T-helper 17 cell (primary cell): ENCODE measurements around the gene SMARCC2. TPM values are rescaled to one million over a fixed set of nuclear protein-coding genes. Genes with fewer than 3 reads are reported as not detected.
"Not testable (repeated sequence)": the region's sequence is repeated elsewhere in the genome, so short reads cannot be mapped to it uniquely, and the experiment has no call there.

ENCODE experiments used
- ATAC-seq: fragments of 150-1000 bp; cut with Tn5 transposase; 2 replicates; pipeline ENCODE4 v1.10.0; 2021; ENCODE audit warnings: mild to moderate bottlenecking, moderate library complexity
- DNase-seq, 3 donors: peaks; one replicate each; pipeline versions ENCODE4 v3.0.0 to v3.0.0-alpha.2; 2020 to 2021
- H3K9me3 ChIP-seq: one replicate; pipeline ENCODE4 v1.7.0; 2013; ENCODE audit warnings: low read length, mild to moderate bottlenecking; ENCODE audit not compliant: control insufficient read depth, poor library complexity, severe bottlenecking
- H3K27ac Mint-ChIP-seq: one replicate; pipeline ENCODE4 v1.8.0; 2022; ENCODE audit warnings: mild to moderate bottlenecking, moderate library complexity, mixed read lengths
- H3K27me3 Mint-ChIP-seq: one replicate; pipeline ENCODE4 v1.8.0; 2022; ENCODE audit warnings: mixed read lengths
- H3K36me3 Mint-ChIP-seq: one replicate; pipeline ENCODE4 v1.8.0; 2022; ENCODE audit warnings: low read depth, mixed read lengths
- H3K4me1 Mint-ChIP-seq: one replicate; pipeline ENCODE4 v1.8.0; 2022; ENCODE audit warnings: mild to moderate bottlenecking, mixed read lengths
- H3K4me3 Mint-ChIP-seq: one replicate; pipeline ENCODE4 v1.8.0; 2022; ENCODE audit warnings: mild to moderate bottlenecking, moderate library complexity, mixed read lengths
- total RNA-seq, 4 donors: library from RNA in 2 of 4; stranded (reverse) in 2 of 4; gene quantifications; one replicate each; pipeline ENCODE4 v1.2.3 and lab custom pipeline; 2022 to 2026

The SMARCC2 gene
- total RNA-seq, 2 donors from 2014 or later: 130 to 138 TPM

DNA sequence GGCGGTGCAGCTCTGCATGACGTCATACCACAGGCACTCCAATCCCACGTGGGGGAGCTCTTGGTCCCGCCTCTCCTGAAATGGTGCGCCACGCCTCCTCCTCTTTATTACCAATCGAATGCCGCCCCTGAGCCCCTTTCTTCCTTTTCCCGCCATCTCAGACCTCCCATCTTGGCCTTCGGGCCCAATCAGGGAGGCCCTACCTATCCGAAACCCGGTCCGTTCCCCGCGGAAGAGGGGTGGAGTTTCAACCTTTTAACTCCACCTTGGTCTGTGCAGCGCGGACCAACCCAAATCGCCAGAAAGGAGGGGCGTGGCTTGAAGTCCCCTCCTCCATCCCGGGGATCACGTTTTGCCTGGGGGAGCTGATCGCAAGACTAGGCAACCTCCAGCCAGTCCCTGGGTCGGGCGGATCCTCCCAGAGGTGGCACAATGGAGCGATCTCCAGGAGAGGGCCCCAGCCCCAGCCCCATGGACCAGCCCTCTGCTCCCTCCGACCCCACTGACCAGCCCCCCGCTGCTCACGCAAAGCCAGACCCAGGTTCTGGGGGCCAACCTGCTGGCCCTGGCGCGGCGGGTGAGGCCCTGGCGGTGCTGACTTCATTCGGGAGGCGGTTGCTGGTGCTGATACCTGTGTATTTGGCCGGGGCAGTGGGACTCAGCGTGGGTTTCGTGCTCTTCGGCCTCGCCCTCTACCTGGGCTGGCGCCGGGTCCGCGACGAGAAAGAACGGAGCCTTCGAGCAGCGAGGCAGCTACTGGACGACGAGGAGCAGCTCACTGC is 61.2 kb downstream of the SMARCC2 start, which contains the start of gene ESYT1:
Gene ESYT1 (plus strand): TSS at position 380 of the 782 bp plus-strand sequence. CDS start 53 bp downstream, at position 433.
- DNase-seq (peak; percentile 85 to 97 (median 91)), ATAC-seq (peak; percentile 93)
- Mint-ChIP-seq H3K36me3 (peaks cover 13% of the 10 kb centered on the region), H3K27ac (peak within 1 kb of the TSS; percentile 95), H3K4me1 (peaks cover 55% of the 10 kb centered on the region), H3K27me3 (no peaks in the 10 kb centered on the region), H3K4me3 (peak within 1 kb of the TSS; percentile 98)
- H3K9me3 ChIP-seq: no peaks in the 10 kb centered on the region

- H3K27me3 Mint-ChIP-seq: no peaks in the 10 kb centered on the region
- ATAC-seq: no peak
- H3K36me3 Mint-ChIP-seq: peaks cover 13% of the 10 kb centered on the region
These were observed 61.8 kb downstream of the SMARCC2 start for GRCh38 chr12:56127485-56127887.

GRCh38 chr12:56126732-56127239 is 62.5 kb downstream of the SMARCC2 start:
- Mint-ChIP-seq H3K4me1 (peaks cover 51% of the 10 kb centered on the region), H3K4me3 (peak overlapping the region; percentile 98), H3K27ac (peak overlapping the region; percentile 95), H3K27me3 (no peaks in the 10 kb centered on the region), H3K36me3 (peaks cover 10% of the 10 kb centered on the region)
- ATAC-seq (no peak), DNase-seq (no peak)
- H3K9me3 ChIP-seq: no peaks in the 10 kb centered on the region

More at GRCh38 chr12:56127485-56127887, 61.8 kb downstream of the SMARCC2 start:
- no peaks in the 10 kb centered on the region for H3K9me3 ChIP-seq
- peak overlapping the region; percentile 95 for H3K27ac Mint-ChIP-seq
- DNase-seq: no peak
- H3K4me3 Mint-ChIP-seq: peak overlapping the region; percentile 98
- peaks cover 54% of the 10 kb centered on the region for H3K4me1 Mint-ChIP-seq

- peak overlapping the region; percentile 93 for H3K27ac Mint-ChIP-seq
- H3K4me1 Mint-ChIP-seq: peaks cover 37% of the 10 kb centered on the region
- H3K27me3 Mint-ChIP-seq: no peaks in the 10 kb centered on the region
- DNase-seq (no peak), ATAC-seq (no peak)
- no peaks in the 10 kb centered on the region for H3K9me3 ChIP-seq
- H3K36me3 Mint-ChIP-seq: no peaks in the 10 kb centered on the region
- peak overlapping the region; percentile 7 for H3K4me3 Mint-ChIP-seq
These were observed 65.2 kb downstream of the SMARCC2 start for GRCh38 chr12:56124133-56124532.

DNA sequence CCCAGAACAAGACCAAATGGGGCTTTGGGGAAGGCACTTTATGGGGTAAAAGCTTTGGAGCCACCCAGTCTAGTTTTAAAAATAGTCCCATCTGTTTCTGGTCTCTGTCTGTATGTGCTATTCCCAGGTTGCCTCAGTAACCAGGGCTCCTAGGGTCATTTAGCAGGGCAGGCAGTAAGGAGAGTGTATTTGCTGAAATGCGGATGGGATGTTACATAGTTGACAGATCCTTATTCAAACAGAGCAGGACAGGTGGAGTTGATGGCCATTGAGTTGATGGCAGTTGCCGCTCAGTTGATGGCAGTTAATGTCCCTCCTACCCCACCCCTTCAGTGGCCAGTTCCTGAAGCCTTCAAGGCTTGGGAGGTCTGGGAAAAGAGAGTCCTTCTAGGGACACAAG is 66.6 kb downstream of the SMARCC2 start:
- DNase-seq (no peak), ATAC-seq (no peak)
- peaks cover 3% of the 10 kb centered on the region for H3K36me3 Mint-ChIP-seq
- H3K27ac Mint-ChIP-seq: peak overlapping the region; percentile 68
- peaks cover 47% of the 10 kb centered on the region for H3K4me1 Mint-ChIP-seq
- no peaks in the 10 kb centered on the region for H3K9me3 ChIP-seq
- no peaks in the 10 kb centered on the region for H3K27me3 Mint-ChIP-seq
- H3K4me3 Mint-ChIP-seq: no peak overlapping the region

- DNase-seq (no peak), ATAC-seq (no peak)
- peaks cover 8% of the 10 kb centered on the region for H3K36me3 Mint-ChIP-seq
- no peaks in the 10 kb centered on the region for H3K27me3 Mint-ChIP-seq
- H3K4me1 Mint-ChIP-seq: peaks cover 46% of the 10 kb centered on the region
- H3K4me3 Mint-ChIP-seq: no peak overlapping the region
- no peaks in the 10 kb centered on the region for H3K9me3 ChIP-seq
- H3K27ac Mint-ChIP-seq: peak overlapping the region; percentile 68
These were observed 67.9 kb downstream of the SMARCC2 start for GRCh38 chr12:56121204-56121870.

- Mint-ChIP-seq H3K4me3 (no peak overlapping the region), H3K36me3 (peaks cover 8% of the 10 kb centered on the region), H3K4me1 (peaks cover 43% of the 10 kb centered on the region), H3K27ac (no peak overlapping the region), H3K27me3 (no peaks in the 10 kb centered on the region)
- no peaks in the 10 kb centered on the region for H3K9me3 ChIP-seq
- DNase-seq (no peak), ATAC-seq (no peak)
These were observed 69.0 kb downstream of the SMARCC2 start for GRCh38 chr12:56120158-56120846.

- peaks cover 42% of the 10 kb centered on the region for H3K4me1 Mint-ChIP-seq
- H3K4me3 Mint-ChIP-seq: peak overlapping the region; percentile 98
- no peaks in the 10 kb centered on the region for H3K27me3 Mint-ChIP-seq
These were observed 69.9 kb downstream of the SMARCC2 start for GRCh38 chr12:56119361-56119796.

DNA sequence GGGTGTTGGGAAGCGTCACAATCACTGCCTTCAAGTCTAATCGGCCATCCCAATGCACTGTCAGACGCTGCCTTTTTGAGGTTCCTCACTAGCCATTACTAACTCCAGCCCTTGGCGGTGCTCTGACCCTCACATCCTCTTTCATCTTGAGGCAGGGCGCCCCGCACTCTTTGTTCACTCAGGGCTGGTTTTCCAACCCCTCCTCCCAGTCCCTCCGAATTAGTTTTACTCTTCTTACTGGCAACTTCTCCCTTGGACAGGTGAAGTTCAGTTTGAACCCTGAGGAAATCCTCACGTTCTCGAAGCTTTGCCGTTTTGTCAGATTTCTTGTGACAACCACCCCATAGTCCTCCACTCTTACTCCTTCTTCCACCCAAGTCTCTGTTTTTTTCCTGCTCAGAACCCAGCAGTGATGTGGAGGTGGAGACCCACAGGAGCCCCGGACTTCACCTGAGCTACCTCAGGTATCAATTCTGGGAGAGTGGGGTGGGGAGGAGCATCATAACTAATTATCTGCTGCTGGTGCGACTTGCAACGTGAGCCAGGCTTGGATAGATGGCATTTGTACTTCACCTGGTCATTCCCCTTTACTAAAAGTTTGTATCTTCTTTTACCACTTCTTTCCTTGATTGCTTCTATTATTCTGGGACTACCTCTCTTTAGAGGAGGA is 70.5 kb downstream of the SMARCC2 start:
- no peaks in the 10 kb centered on the region for H3K9me3 ChIP-seq
- H3K27me3 Mint-ChIP-seq: no peaks in the 10 kb centered on the region
- peak overlapping the region; percentile 98 for H3K4me3 Mint-ChIP-seq
- DNase-seq (no peak), ATAC-seq (no peak)
- H3K4me1 Mint-ChIP-seq: peaks cover 36% of the 10 kb centered on the region
- H3K36me3 Mint-ChIP-seq: peaks cover 8% of the 10 kb centered on the region
- H3K27ac Mint-ChIP-seq: peak overlapping the region; percentile 99

More at GRCh38 chr12:56119361-56119796, 69.9 kb downstream of the SMARCC2 start:
- H3K9me3 ChIP-seq: no peaks in the 10 kb centered on the region
- Mint-ChIP-seq H3K27ac (peak overlapping the region; percentile 99), H3K36me3 (peaks cover 8% of the 10 kb centered on the region)
- ATAC-seq (no peak), DNase-seq (peak; percentile 25 to 40 (median 38))

DNA sequence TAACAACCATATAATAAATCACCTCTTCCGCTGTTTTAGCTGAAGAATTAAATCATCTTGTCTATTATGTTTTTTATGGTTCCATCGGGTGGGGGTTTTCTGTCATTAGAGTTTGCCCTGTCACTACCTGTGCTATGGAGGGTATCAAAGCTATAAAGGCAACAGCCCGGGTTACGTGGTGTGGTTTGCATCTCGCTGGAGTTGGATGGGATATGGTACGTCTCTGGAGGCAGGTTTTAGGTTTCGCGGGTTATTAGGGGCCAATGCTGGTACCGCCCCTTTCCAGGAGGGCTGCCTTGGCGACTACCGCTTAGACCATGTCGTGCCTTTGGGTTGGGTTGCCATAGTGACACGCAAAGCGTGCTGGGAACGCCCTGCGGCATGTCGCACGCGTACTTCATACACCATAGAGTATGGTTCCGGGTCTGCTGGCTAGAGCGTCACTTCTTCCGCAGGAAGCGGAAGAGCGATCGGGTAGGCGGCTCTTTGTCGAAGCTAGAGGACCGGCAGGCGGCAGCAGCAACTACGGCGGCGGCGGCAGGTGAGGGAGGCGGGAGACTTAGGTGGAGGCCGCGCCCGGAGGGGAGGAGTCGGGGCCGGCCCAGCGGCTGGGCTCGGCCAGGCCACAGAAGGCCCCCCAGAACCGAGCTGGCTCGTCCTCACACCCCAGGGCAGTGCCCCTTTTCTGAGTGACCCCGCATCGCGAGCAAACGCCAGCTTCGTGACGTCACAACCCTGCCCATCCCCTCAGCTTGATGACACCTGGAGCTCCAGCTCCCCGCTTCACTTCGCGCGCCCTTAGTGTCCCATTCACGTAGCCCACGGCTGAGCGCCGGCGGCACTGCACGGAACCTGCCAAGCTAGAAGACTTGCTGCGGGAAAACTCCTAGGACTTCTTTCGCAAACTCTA is 71.2 kb downstream of the SMARCC2 start, which contains the start of gene ZC3H10:
Gene ZC3H10 (plus strand): TSS at position 489 of the 910 bp plus-strand sequence. CDS start 2,297 bp downstream, outside the sequence.
- H3K27ac Mint-ChIP-seq: peak within 1 kb of the TSS; percentile 99
- ATAC-seq: peak; percentile 81
- H3K4me1 Mint-ChIP-seq: peaks cover 32% of the 10 kb centered on the region
- H3K36me3 Mint-ChIP-seq: peaks cover 8% of the 10 kb centered on the region
- no peaks in the 10 kb centered on the region for H3K9me3 ChIP-seq
- H3K4me3 Mint-ChIP-seq: peak within 1 kb of the TSS; percentile 98
- no peaks in the 10 kb centered on the region for H3K27me3 Mint-ChIP-seq
- peak; percentile 85 to 94 (median 89) for DNase-seq

GRCh38 chr12:56117082-56117706 is 72.1 kb downstream of the SMARCC2 start:
- not testable (repeated sequence) for H3K9me3 ChIP-seq, H3K27me3 Mint-ChIP-seq, ATAC-seq, DNase-seq, H3K36me3 Mint-ChIP-seq
- H3K27ac Mint-ChIP-seq: peak overlapping the region; percentile 99
- H3K4me1 Mint-ChIP-seq: peaks cover 31% of the 10 kb centered on the region
- H3K4me3 Mint-ChIP-seq: peak overlapping the region; percentile 98
